SU-DHL-6 (cell line): Measurements from ENCODE around the gene COX4I1.

Experiments used
- CTCF ChIP-seq: fragments of 200-600 bp; sonication (generic); IDR thresholded peaks from one replicate; pipeline ENCODE4 v1.5.1; 2017; ENCODE audit warnings: antibody characterized with exemption, mild to moderate bottlenecking, low read length, moderate library complexity; ENCODE audit not compliant: insufficient read depth, poor library complexity, severe bottlenecking
- EZH2phosphoT487 ChIP-seq: fragments of 200-600 bp; sonication (generic), shearing (Covaris generic); conservative IDR thresholded peaks from 2 replicates; pipeline ENCODE4 v1.6.1; 2018; ENCODE audit warnings: mild to moderate bottlenecking, antibody characterized with exemption, low read length, moderate library complexity, mixed read lengths

GRCh38 chr16:85847681-85848601, 48.4 kb downstream of the COX4I1 start:
- TF ChIP-seq CTCF (no peak), EZH2phosphoT487 (no peak)
